ENCODE measurements around the gene ROBO1. TPM values are rescaled to one million over a fixed set of nuclear protein-coding genes. Genes with fewer than 3 reads are reported as not detected.

ROBO1 gene
- total and polyA plus RNA-seq, 2 experiments from 2014 or later: 18.8 to 31.9 TPM

- peaks cover 3% of the 10 kb centered on the region for H3K79me2 ChIP-seq (ENCODE audit: insufficient read depth)
- H3K27ac ChIP-seq: no peak overlapping the region
- H3K36me3 ChIP-seq (ENCODE audit: low read depth): no peaks in the 10 kb centered on the region; the same call in 1 of the 2 replicates
- TF ChIP-seq EZH2 (IDR thresholded peaks at IDR 0.05; ENCODE audit: insufficient read depth, poor library complexity, severe bottlenecking) (no peak), EZH2phosphoT487 (IDR thresholded peaks at IDR 0.05; ENCODE audit: insufficient read depth, low read depth) (no peak)
- H3K4me1 ChIP-seq (ENCODE audit: insufficient read depth): peaks cover 16% of the 10 kb centered on the region; the same call in 1 of the 2 replicates
- H3F3A ChIP-seq (ENCODE audit: insufficient read depth): no peaks in the 10 kb centered on the region
- no peaks in the 10 kb centered on the region for H3K27me3 ChIP-seq (replicated peaks; ENCODE audit: insufficient read depth)
- H4K20me1 ChIP-seq (ENCODE audit: insufficient read depth): no peaks in the 10 kb centered on the region
- H3K9me2 ChIP-seq (ENCODE audit: insufficient read depth): no peaks in the 10 kb centered on the region
- H3K9ac ChIP-seq: no peak overlapping the region
- no peak for DNase-seq
- H3K4me3 ChIP-seq: no peak overlapping the region
- H2AFZ ChIP-seq: no peak overlapping the region
- H3K4me2 ChIP-seq (ENCODE audit: unreplicated experiment): no peak overlapping the region
- in situ Hi-C loops (cut with MboI): no loop called here
- H3K9me3 ChIP-seq (ENCODE audit: low read depth): no peaks in the 10 kb centered on the region
- 94 to 96% methylated on average over 6 of the region's 6 CpGs for WGBS, 2 experiments (ENCODE audit: low coverage in 1 of 2, low lambda C conversion rate in 2 of 2, missing lambda C conversion rate in 2 of 2)
Measured at GRCh38 chr3:78857494-78858111, 910.2 kb downstream of the ROBO1 start.

GRCh38 chr3:78856164-78856563 is 911.6 kb downstream of the ROBO1 start:
- DNase-seq: no peak
- Histone ChIP-seq H3K27ac (no peak overlapping the region), H3K79me2 (ENCODE audit: insufficient read depth) (peaks cover 3% of the 10 kb centered on the region), H3K9ac (peak overlapping the region; percentile 31; the same call in 1 of the 2 replicates), H3K4me3 (peak overlapping the region; percentile 47), H4K20me1 (ENCODE audit: insufficient read depth) (no peaks in the 10 kb centered on the region), H3K9me2 (ENCODE audit: insufficient read depth) (no peaks in the 10 kb centered on the region), H3K27me3 (replicated peaks; ENCODE audit: insufficient read depth) (no peaks in the 10 kb centered on the region), H3K4me1 (ENCODE audit: insufficient read depth) (peaks cover 16% of the 10 kb centered on the region; the same call in 1 of the 2 replicates), H3K36me3 (ENCODE audit: low read depth) (no peaks in the 10 kb centered on the region; the same call in 1 of the 2 replicates), H3K4me2 (ENCODE audit: unreplicated experiment) (peak overlapping the region; percentile 26), H2AFZ (peak overlapping the region; percentile 51; the same call in 1 of the 2 replicates), H3F3A (ENCODE audit: insufficient read depth) (no peaks in the 10 kb centered on the region), H3K9me3 (ENCODE audit: low read depth) (no peaks in the 10 kb centered on the region)
- WGBS, 2 experiments (ENCODE audit: low coverage in 1 of 2, low lambda C conversion rate in 2 of 2, missing lambda C conversion rate in 2 of 2): 100% methylated on average over 2 of the region's 2 CpGs
- in situ Hi-C loops (cut with MboI): no loop called here
- no peak for TF ChIP-seq EZH2 (IDR thresholded peaks at IDR 0.05; ENCODE audit: insufficient read depth, poor library complexity, severe bottlenecking)
- TF ChIP-seq EZH2phosphoT487 (IDR thresholded peaks at IDR 0.05; ENCODE audit: insufficient read depth, low read depth): no peak

GRCh38 chr3:78855190-78855589 is 912.6 kb downstream of the ROBO1 start:
- Histone ChIP-seq H3K9me2 (ENCODE audit: insufficient read depth) (no peaks in the 10 kb centered on the region), H3F3A (ENCODE audit: insufficient read depth) (no peaks in the 10 kb centered on the region), H3K27ac (no peak overlapping the region), H4K20me1 (ENCODE audit: insufficient read depth) (no peaks in the 10 kb centered on the region), H3K9me3 (ENCODE audit: low read depth) (no peaks in the 10 kb centered on the region), H3K4me1 (ENCODE audit: insufficient read depth) (peaks cover 16% of the 10 kb centered on the region; the same call in 1 of the 2 replicates), H3K27me3 (replicated peaks; ENCODE audit: insufficient read depth) (no peaks in the 10 kb centered on the region), H3K9ac (no peak overlapping the region), H3K4me3 (no peak overlapping the region), H2AFZ (peak overlapping the region; percentile 51; the same call in 1 of the 2 replicates), H3K79me2 (ENCODE audit: insufficient read depth) (peaks cover 3% of the 10 kb centered on the region), H3K36me3 (ENCODE audit: low read depth) (no peaks in the 10 kb centered on the region; the same call in 1 of the 2 replicates), H3K4me2 (ENCODE audit: unreplicated experiment) (no peak overlapping the region)
- 74 to 81% methylated on average over 5 of the region's 5 CpGs for WGBS, 2 experiments (ENCODE audit: low coverage in 1 of 2, low lambda C conversion rate in 2 of 2, missing lambda C conversion rate in 2 of 2)
- no peak for DNase-seq
- TF ChIP-seq EZH2phosphoT487 (IDR thresholded peaks at IDR 0.05; ENCODE audit: insufficient read depth, low read depth) (no peak), EZH2 (IDR thresholded peaks at IDR 0.05; ENCODE audit: insufficient read depth, poor library complexity, severe bottlenecking) (no peak)
- in situ Hi-C loops (cut with MboI): no loop called here

- Histone ChIP-seq H3F3A (ENCODE audit: insufficient read depth) (peaks cover 11% of the 10 kb centered on the region), H3K4me2 (ENCODE audit: unreplicated experiment) (no peak overlapping the region), H4K20me1 (ENCODE audit: insufficient read depth) (no peaks in the 10 kb centered on the region), H3K27me3 (replicated peaks; ENCODE audit: insufficient read depth) (no peaks in the 10 kb centered on the region), H2AFZ (no peak overlapping the region), H3K9ac (no peak overlapping the region), H3K79me2 (ENCODE audit: insufficient read depth) (peaks cover 2% of the 10 kb centered on the region; the same call in 1 of the 2 replicates), H3K9me2 (ENCODE audit: insufficient read depth) (no peaks in the 10 kb centered on the region), H3K9me3 (ENCODE audit: low read depth) (no peaks in the 10 kb centered on the region), H3K4me3 (no peak overlapping the region), H3K36me3 (ENCODE audit: low read depth) (no peaks in the 10 kb centered on the region), H3K4me1 (ENCODE audit: insufficient read depth) (peaks cover 15% of the 10 kb centered on the region), H3K27ac (no peak overlapping the region)
- WGBS, 2 experiments (ENCODE audit: low coverage in 1 of 2, low lambda C conversion rate in 2 of 2, missing lambda C conversion rate in 2 of 2): 84 to 85% methylated on average over 7 of the region's 7 CpGs
- TF ChIP-seq EZH2phosphoT487 (IDR thresholded peaks at IDR 0.05; ENCODE audit: insufficient read depth, low read depth) (no peak), EZH2 (IDR thresholded peaks at IDR 0.05; ENCODE audit: insufficient read depth, poor library complexity, severe bottlenecking) (no peak)
- no peak for DNase-seq
- in situ Hi-C loops (cut with MboI): no loop called here
Measured at GRCh38 chr3:78848392-78849288, 919.2 kb downstream of the ROBO1 start.
